ENCODE data around the gene ERCC5. TPM values are rescaled to one million over a fixed set of nuclear protein-coding genes. Genes with fewer than 3 reads are reported as not detected.

The ERCC5 gene
- total and polyA plus RNA-seq, 2 experiments from 2014 or later: 31.3 to 58.7 TPM

- Histone ChIP-seq H3K9me2 (replicated peaks; ENCODE audit: insufficient read depth) (no peaks in the 10 kb centered on the region), H3K36me3 (replicated peaks; ENCODE audit: insufficient read depth, low read depth) (no peaks in the 10 kb centered on the region), H4K20me1 (ENCODE audit: insufficient read depth, poor library complexity, severe bottlenecking) (no peaks in the 10 kb centered on the region), H3K4me1 (ENCODE audit: insufficient read depth) (no peaks in the 10 kb centered on the region), H3K27me3 (no peaks in the 10 kb centered on the region), H3K27ac (no peak overlapping the region), H3K79me2 (no peaks in the 10 kb centered on the region), H3K4me3 (no peak overlapping the region), H2AFZ (no peak overlapping the region), H3K4me2 (no peak overlapping the region), H3K9me3 (ENCODE audit: low read depth) (no peaks in the 10 kb centered on the region)
- TF ChIP-seq CTCF (IDR thresholded peaks at IDR 0.05; ENCODE audit: poor library complexity): no peak
- no peak for TF ChIP-seq EZH2 (IDR thresholded peaks at IDR 0.05; ENCODE audit: borderline replicate concordance)
- TF ChIP-seq EZH2phosphoT487 (IDR thresholded peaks at IDR 0.05; ENCODE audit: low read depth, severe bottlenecking, unreplicated experiment): no peak
- no peak for DNase-seq (ENCODE audit: low spot score)
- 90% methylated on average over 4 of the region's 4 CpGs for WGBS (ENCODE audit: low lambda C conversion rate, missing lambda C conversion rate)
Observed at GRCh38 chr13:102836471-102836870, 9.4 kb upstream of the ERCC5 start.

GRCh38 chr13:102838273-102838672 is 7.6 kb upstream of the ERCC5 start:
- 59% methylated on average over 1 of the region's 1 CpG for WGBS (ENCODE audit: low lambda C conversion rate, missing lambda C conversion rate)
- no peak overlapping the region for H3K27ac ChIP-seq
- no peaks in the 10 kb centered on the region for H3K36me3 ChIP-seq (replicated peaks; ENCODE audit: insufficient read depth, low read depth)
- H3K79me2 ChIP-seq: no peaks in the 10 kb centered on the region
- TF ChIP-seq EZH2 (IDR thresholded peaks at IDR 0.05; ENCODE audit: borderline replicate concordance): no peak
- no peak for TF ChIP-seq EZH2phosphoT487 (IDR thresholded peaks at IDR 0.05; ENCODE audit: low read depth, severe bottlenecking, unreplicated experiment)
- no peak for TF ChIP-seq CTCF (IDR thresholded peaks at IDR 0.05; ENCODE audit: poor library complexity)
- H4K20me1 ChIP-seq (ENCODE audit: insufficient read depth, poor library complexity, severe bottlenecking): no peaks in the 10 kb centered on the region
- no peaks in the 10 kb centered on the region for H3K9me3 ChIP-seq (ENCODE audit: low read depth)
- DNase-seq (ENCODE audit: low spot score): no peak
- H3K4me2 ChIP-seq: no peak overlapping the region
- no peak overlapping the region for H3K4me3 ChIP-seq
- no peaks in the 10 kb centered on the region for H3K9me2 ChIP-seq (replicated peaks; ENCODE audit: insufficient read depth)
- H3K4me1 ChIP-seq (ENCODE audit: insufficient read depth): no peaks in the 10 kb centered on the region
- H2AFZ ChIP-seq: no peak overlapping the region
- H3K27me3 ChIP-seq: no peaks in the 10 kb centered on the region

GRCh38 chr13:102838982-102839381 is 6.8 kb upstream of the ERCC5 start:
- no peaks in the 10 kb centered on the region for H3K27me3 ChIP-seq
- H3K36me3 ChIP-seq (replicated peaks; ENCODE audit: insufficient read depth, low read depth): no peaks in the 10 kb centered on the region
- no peak for DNase-seq (ENCODE audit: low spot score)
- H3K79me2 ChIP-seq: no peaks in the 10 kb centered on the region
- H3K27ac ChIP-seq: no peak overlapping the region
- H3K4me2 ChIP-seq: no peak overlapping the region
- H4K20me1 ChIP-seq (ENCODE audit: insufficient read depth, poor library complexity, severe bottlenecking): no peaks in the 10 kb centered on the region
- no peaks in the 10 kb centered on the region for H3K9me3 ChIP-seq (ENCODE audit: low read depth)
- TF ChIP-seq EZH2phosphoT487 (IDR thresholded peaks at IDR 0.05; ENCODE audit: low read depth, severe bottlenecking, unreplicated experiment) (no peak), EZH2 (IDR thresholded peaks at IDR 0.05; ENCODE audit: borderline replicate concordance) (no peak), CTCF (IDR thresholded peaks at IDR 0.05; ENCODE audit: poor library complexity) (no peak)
- no peak overlapping the region for H3K4me3 ChIP-seq
- H2AFZ ChIP-seq: no peak overlapping the region
- no peaks in the 10 kb centered on the region for H3K4me1 ChIP-seq (ENCODE audit: insufficient read depth)
- no peaks in the 10 kb centered on the region for H3K9me2 ChIP-seq (replicated peaks; ENCODE audit: insufficient read depth)
- WGBS (ENCODE audit: low lambda C conversion rate, missing lambda C conversion rate): 37% methylated on average over 4 of the region's 4 CpGs

- Histone ChIP-seq H3K4me3 (no peak overlapping the region), H4K20me1 (ENCODE audit: insufficient read depth, poor library complexity, severe bottlenecking) (no peaks in the 10 kb centered on the region), H3K9me2 (replicated peaks; ENCODE audit: insufficient read depth) (no peaks in the 10 kb centered on the region), H3K27ac (no peak overlapping the region), H3K9me3 (ENCODE audit: low read depth) (no peaks in the 10 kb centered on the region), H3K27me3 (no peaks in the 10 kb centered on the region), H3K4me1 (ENCODE audit: insufficient read depth) (no peaks in the 10 kb centered on the region), H3K4me2 (no peak overlapping the region), H3K79me2 (no peaks in the 10 kb centered on the region), H3K36me3 (replicated peaks; ENCODE audit: insufficient read depth, low read depth) (no peaks in the 10 kb centered on the region), H2AFZ (no peak overlapping the region)
- over 99% methylated on average over 5 of the region's 5 CpGs for WGBS (ENCODE audit: low lambda C conversion rate, missing lambda C conversion rate)
- no peak for TF ChIP-seq CTCF (IDR thresholded peaks at IDR 0.05; ENCODE audit: poor library complexity)
- no peak for DNase-seq (ENCODE audit: low spot score)
Observed at GRCh38 chr13:102839462-102839861, 6.4 kb upstream of the ERCC5 start.
